ENCODE data around the gene ADCY3. TPM values are rescaled to one million over a fixed set of nuclear protein-coding genes. Genes with fewer than 3 reads are reported as not detected.

Gene ADCY3
- total and polyA plus RNA-seq, 7 experiments from 2014 or later = 2.0 to 44.7 (median 5.1) TPM

DNA sequence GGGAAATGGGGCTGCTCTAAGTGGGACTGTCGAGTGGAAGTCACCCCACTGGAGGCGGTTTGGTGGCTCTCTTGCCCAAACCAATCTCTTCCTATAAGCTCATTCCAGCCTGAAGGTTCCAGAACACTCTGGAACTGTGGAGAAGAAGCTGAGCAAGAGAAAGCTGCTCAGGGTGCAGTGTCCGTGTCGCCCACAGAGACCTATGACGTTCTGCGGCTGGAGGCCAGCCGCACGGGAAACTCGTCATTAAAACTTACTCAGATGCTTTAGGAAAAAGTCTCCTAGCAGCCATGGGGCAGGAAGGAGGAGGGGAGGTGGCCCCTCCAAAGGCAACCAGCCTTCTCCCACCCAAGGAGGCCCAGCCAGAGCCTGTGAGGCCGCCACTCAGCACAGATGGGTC lies 41.7 kb downstream of the ADCY3 start:
- Mint-ChIP-seq H3K4me1 (peaks cover 0 to 8% (median 1%) of the 10 kb centered on the region in 7 donors), H3K9me3 (peaks cover 0 to 2% (median 0%) of the 10 kb centered on the region in 11 donors), H3K27me3 (no peaks in the 10 kb centered on the region), H3K4me3 (no peak overlapping the region), H3K27ac (peak overlapping the region in 1 of 9 donors; percentile 30), H3K36me3 (peaks cover 0 to 2% (median 0%) of the 10 kb centered on the region in 5 donors)
- POLR2A ChIA-PET = no interaction called here
- ATAC-seq = no peak
- intact Hi-C loops (cut with micrococcal nuclease) = no loop called here
- H3K27me3 ChIP-seq (ENCODE audit: control insufficient read depth in 2 of 2, insufficient read depth in 2 of 2, low read length in 2 of 2) = no peaks in the 10 kb centered on the region
- no peaks in the 10 kb centered on the region for H3K36me3 ChIP-seq (ENCODE audit: control insufficient read depth in 2 of 3, insufficient read depth in 3 of 3, low read length in 3 of 3)
- DNase-seq = no peak
- H3K4me1 ChIP-seq (ENCODE audit: control insufficient read depth in 2 of 2, insufficient read depth in 2 of 2, low read length in 2 of 2) = no peaks in the 10 kb centered on the region
- H3K4me3 ChIP-seq (ENCODE audit: low read length) = no peak overlapping the region
- H3K9me3 ChIP-seq (ENCODE audit: control insufficient read depth in 2 of 3, low read length in 3 of 3) = no peaks in the 10 kb centered on the region
- H3K27ac ChIP-seq (ENCODE audit: low read depth, low read length) = no peak overlapping the region
- CTCF ChIA-PET = no interaction called here

DNA sequence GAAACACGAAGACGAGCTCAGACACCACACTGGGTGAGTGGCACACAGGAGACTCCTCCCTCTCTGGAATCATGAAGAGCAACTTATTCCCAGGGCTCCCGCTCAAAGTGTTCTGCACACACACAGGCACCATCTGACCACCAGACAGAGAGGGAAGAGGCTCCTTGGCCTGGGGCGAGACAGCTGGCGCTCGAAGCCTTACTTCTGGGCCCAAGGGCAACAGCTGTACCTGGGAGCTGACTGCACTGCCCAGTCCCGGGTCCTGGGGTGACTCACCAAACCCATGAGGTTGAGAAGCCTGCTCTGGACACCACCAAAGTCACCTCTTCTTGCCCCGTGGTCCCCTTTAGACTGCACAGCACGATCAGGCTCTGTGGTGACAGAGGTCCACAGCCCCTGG lies 42.4 kb downstream of the ADCY3 start:
- CTCF ChIA-PET = no interaction called here
- Histone ChIP-seq H3K27me3 (ENCODE audit: control insufficient read depth in 2 of 2, insufficient read depth in 2 of 2, low read length in 2 of 2) (no peaks in the 10 kb centered on the region), H3K36me3 (ENCODE audit: control insufficient read depth in 2 of 3, insufficient read depth in 3 of 3, low read length in 3 of 3) (no peaks in the 10 kb centered on the region), H3K27ac (ENCODE audit: low read depth, low read length) (no peak overlapping the region), H3K9me3 (ENCODE audit: control insufficient read depth in 2 of 3, low read length in 3 of 3) (no peaks in the 10 kb centered on the region), H3K4me1 (ENCODE audit: control insufficient read depth in 2 of 2, insufficient read depth in 2 of 2, low read length in 2 of 2) (no peaks in the 10 kb centered on the region), H3K4me3 (ENCODE audit: low read length) (no peak overlapping the region)
- ATAC-seq (no peak), DNase-seq (no peak)
- Mint-ChIP-seq H3K4me3 (no peak overlapping the region), H3K27me3 (no peaks in the 10 kb centered on the region), H3K9me3 (peaks cover 0 to 2% (median 0%) of the 10 kb centered on the region in 11 donors), H3K4me1 (peaks cover 0 to 5% (median 0%) of the 10 kb centered on the region in 7 donors), H3K27ac (no peak overlapping the region), H3K36me3 (peaks cover 0 to 2% (median 0%) of the 10 kb centered on the region in 5 donors)
- POLR2A ChIA-PET = no interaction called here
- intact Hi-C loops (cut with micrococcal nuclease) = no loop called here

DNA sequence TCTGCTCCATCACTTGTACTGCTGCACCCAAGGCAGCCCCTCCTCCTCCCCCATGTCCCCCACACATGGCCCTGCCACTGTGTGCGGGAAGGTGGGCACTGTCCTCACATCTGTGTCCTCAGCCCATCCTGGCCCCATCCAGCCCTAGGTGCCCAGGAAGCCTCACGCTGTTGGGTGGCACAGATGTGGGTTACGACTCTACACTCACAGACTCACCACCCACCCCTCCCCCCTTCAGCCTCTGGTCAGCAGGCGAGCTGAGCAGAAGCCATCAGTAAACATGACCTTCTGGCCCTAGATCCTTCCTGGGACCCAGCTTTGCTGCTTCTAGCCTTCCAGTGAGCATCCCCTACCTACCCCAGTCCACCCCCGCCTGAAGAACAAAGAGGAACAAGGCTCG lies 43.0 kb downstream of the ADCY3 start:
- Histone ChIP-seq H3K4me3 (ENCODE audit: low read length) (no peak overlapping the region), H3K27ac (ENCODE audit: low read depth, low read length) (no peak overlapping the region), H3K4me1 (ENCODE audit: control insufficient read depth in 2 of 2, insufficient read depth in 2 of 2, low read length in 2 of 2) (no peaks in the 10 kb centered on the region), H3K9me3 (ENCODE audit: control insufficient read depth in 2 of 3, low read length in 3 of 3) (no peaks in the 10 kb centered on the region), H3K36me3 (ENCODE audit: control insufficient read depth in 2 of 3, insufficient read depth in 3 of 3, low read length in 3 of 3) (no peaks in the 10 kb centered on the region), H3K27me3 (ENCODE audit: control insufficient read depth in 2 of 2, insufficient read depth in 2 of 2, low read length in 2 of 2) (no peaks in the 10 kb centered on the region)
- DNase-seq (no peak), ATAC-seq (no peak)
- Mint-ChIP-seq H3K9me3 (no peaks in the 10 kb centered on the region), H3K4me1 (peaks cover 0 to 5% (median 0%) of the 10 kb centered on the region in 7 donors), H3K27ac (peak overlapping the region in 1 of 9 donors; percentile 54), H3K4me3 (no peak overlapping the region), H3K36me3 (peaks cover 0 to 2% (median 0%) of the 10 kb centered on the region in 5 donors), H3K27me3 (no peaks in the 10 kb centered on the region)
- POLR2A ChIA-PET = no interaction called here
- CTCF ChIA-PET = no interaction called here
- intact Hi-C loops (cut with micrococcal nuclease) = no loop called here

DNA sequence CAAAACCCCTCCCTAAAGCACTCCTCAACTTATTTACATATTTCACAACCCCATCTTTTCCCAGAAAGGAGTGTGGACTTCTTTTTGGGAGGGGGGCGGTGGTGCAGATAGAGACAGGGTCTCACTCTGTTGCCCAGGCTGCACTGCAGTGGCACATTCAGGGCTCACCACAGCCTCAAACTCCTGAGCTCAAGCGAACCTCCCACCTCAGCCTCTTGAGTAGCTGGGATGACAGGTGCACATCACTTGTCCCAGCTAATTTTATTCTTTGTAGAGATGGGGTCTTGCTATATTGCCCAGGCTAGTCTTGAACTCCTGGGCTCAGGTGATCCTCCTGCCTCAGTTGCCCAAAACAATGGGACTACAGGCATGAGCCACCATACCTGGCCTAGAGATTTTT lies 44.1 kb downstream of the ADCY3 start:
- CTCF ChIA-PET = no interaction called here
- intact Hi-C loops (cut with micrococcal nuclease) = no loop called here

DNA sequence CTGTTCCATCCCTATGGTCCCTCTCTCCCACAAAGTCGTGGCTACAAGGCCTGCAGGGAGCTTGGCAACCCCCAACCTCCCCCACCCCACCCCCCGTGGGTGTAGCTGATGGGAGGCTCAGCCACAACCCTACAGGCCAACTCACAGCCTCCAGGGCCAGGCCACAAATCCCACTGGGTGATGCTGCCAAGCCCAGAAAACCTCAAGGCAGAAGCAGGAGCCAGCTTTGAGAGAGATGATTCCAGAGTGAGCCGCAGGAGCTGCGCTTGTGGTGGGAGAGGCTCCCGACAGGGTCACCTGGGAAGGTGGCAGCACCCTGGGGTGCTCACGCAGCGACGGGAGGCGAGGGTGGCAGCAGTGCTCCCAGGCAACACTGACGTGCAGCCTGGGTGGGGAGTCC lies 44.8 kb downstream of the ADCY3 start:
- no peak for ATAC-seq
- Mint-ChIP-seq H3K27ac (no peak overlapping the region), H3K27me3 (no peaks in the 10 kb centered on the region), H3K4me1 (peaks cover 0 to 2% (median 0%) of the 10 kb centered on the region in 7 donors), H3K4me3 (no peak overlapping the region), H3K36me3 (peaks cover 0 to 8% (median 0%) of the 10 kb centered on the region in 5 donors), H3K9me3 (no peaks in the 10 kb centered on the region)
- H3K4me3 ChIP-seq (ENCODE audit: low read length) = no peak overlapping the region
- ChIA-PET POLR2A (no interaction called here), CTCF (no interaction called here)
- no peak for DNase-seq
- intact Hi-C loops (cut with micrococcal nuclease) = no loop called here
- H3K4me1 ChIP-seq (ENCODE audit: control insufficient read depth in 2 of 2, insufficient read depth in 2 of 2, low read length in 2 of 2) = no peaks in the 10 kb centered on the region
- no peaks in the 10 kb centered on the region for H3K9me3 ChIP-seq (ENCODE audit: control insufficient read depth in 2 of 3, low read length in 3 of 3)
- no peak overlapping the region for H3K27ac ChIP-seq (ENCODE audit: low read depth, low read length)
- no peaks in the 10 kb centered on the region for H3K27me3 ChIP-seq (ENCODE audit: control insufficient read depth in 2 of 2, insufficient read depth in 2 of 2, low read length in 2 of 2)
- no peaks in the 10 kb centered on the region for H3K36me3 ChIP-seq (ENCODE audit: control insufficient read depth in 2 of 3, insufficient read depth in 3 of 3, low read length in 3 of 3)

More for the DNA sequence above, 44.1 kb downstream of the ADCY3 start:
- Histone ChIP-seq H3K9me3 (ENCODE audit: control insufficient read depth in 2 of 3, low read length in 3 of 3) (no peaks in the 10 kb centered on the region), H3K27me3 (ENCODE audit: control insufficient read depth in 2 of 2, insufficient read depth in 2 of 2, low read length in 2 of 2) (no peaks in the 10 kb centered on the region), H3K27ac (ENCODE audit: low read depth, low read length) (no peak overlapping the region), H3K4me1 (ENCODE audit: control insufficient read depth in 2 of 2, insufficient read depth in 2 of 2, low read length in 2 of 2) (no peaks in the 10 kb centered on the region), H3K4me3 (ENCODE audit: low read length) (no peak overlapping the region), H3K36me3 (ENCODE audit: control insufficient read depth in 2 of 3, insufficient read depth in 3 of 3, low read length in 3 of 3) (no peaks in the 10 kb centered on the region)
- DNase-seq (no peak), ATAC-seq (no peak)
- Mint-ChIP-seq H3K9me3 (no peaks in the 10 kb centered on the region), H3K36me3 (peaks cover 0 to 8% (median 0%) of the 10 kb centered on the region in 5 donors), H3K27ac (no peak overlapping the region), H3K27me3 (no peaks in the 10 kb centered on the region), H3K4me3 (no peak overlapping the region), H3K4me1 (peaks cover 0 to 2% (median 0%) of the 10 kb centered on the region in 7 donors)
- POLR2A ChIA-PET = no interaction called here

DNA sequence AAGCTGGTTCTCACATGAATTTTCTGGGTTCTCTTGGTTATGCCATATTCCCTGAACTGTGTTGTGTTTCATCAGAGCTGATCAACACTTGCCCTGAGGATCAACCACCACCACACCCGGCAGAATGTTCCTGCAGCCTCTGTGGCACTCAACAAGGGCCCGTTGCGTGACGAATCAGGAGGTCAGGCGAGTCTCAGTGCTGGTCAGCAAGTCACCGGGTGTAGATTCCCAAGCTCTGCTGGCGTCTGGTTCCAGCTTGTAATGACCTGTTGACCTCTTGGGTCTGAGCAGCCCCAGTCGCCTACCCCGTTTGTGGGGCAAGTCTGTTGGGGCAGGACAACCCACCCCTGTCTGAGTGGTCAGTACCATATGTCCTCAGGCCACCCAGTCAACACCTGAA lies 46.0 kb downstream of the ADCY3 start:
- H3K27me3 Mint-ChIP-seq = no peaks in the 10 kb centered on the region
- Histone ChIP-seq H3K4me1 (ENCODE audit: control insufficient read depth in 2 of 2, insufficient read depth in 2 of 2, low read length in 2 of 2) (no peaks in the 10 kb centered on the region), H3K9me3 (ENCODE audit: control insufficient read depth in 2 of 3, low read length in 3 of 3) (no peaks in the 10 kb centered on the region), H3K27me3 (ENCODE audit: control insufficient read depth in 2 of 2, insufficient read depth in 2 of 2, low read length in 2 of 2) (no peaks in the 10 kb centered on the region), H3K36me3 (ENCODE audit: control insufficient read depth in 2 of 3, insufficient read depth in 3 of 3, low read length in 3 of 3) (no peaks in the 10 kb centered on the region), H3K27ac (ENCODE audit: low read depth, low read length) (no peak overlapping the region), H3K4me3 (ENCODE audit: low read length) (no peak overlapping the region)
- intact Hi-C loops (cut with micrococcal nuclease) = no loop called here
- H3K4me3 Mint-ChIP-seq = no peak overlapping the region
- ChIA-PET CTCF (no interaction called here), POLR2A (no interaction called here)
- H3K27ac Mint-ChIP-seq = no peak overlapping the region
- ATAC-seq (peak; percentile 64), DNase-seq (no peak)
- peaks cover 0 to 2% (median 0%) of the 10 kb centered on the region in 7 donors for H3K4me1 Mint-ChIP-seq
- no peaks in the 10 kb centered on the region for H3K9me3 Mint-ChIP-seq
- H3K36me3 Mint-ChIP-seq = peaks cover 0 to 8% (median 0%) of the 10 kb centered on the region in 5 donors

DNA sequence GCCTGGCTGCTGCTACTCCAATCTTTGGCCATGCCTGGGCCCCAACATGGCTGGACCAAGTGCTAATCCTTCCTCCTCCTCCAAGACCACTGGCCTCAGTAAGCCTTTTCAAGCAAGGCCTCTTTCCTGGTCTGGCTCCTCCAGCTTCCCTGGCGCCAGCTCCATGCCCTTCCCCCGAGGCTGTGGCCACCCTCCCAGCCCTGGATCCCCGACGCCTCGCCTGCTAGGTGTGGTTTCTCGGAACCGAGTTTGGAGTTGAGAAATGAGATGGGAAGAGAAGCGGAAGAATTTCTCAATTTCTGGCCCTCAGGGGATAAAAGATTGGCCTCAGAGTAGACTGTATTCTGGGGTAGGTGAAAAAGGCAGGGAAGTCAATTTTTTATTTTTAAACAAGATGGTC lies 46.4 kb downstream of the ADCY3 start:
- Histone ChIP-seq H3K27ac (ENCODE audit: low read depth, low read length) (no peak overlapping the region), H3K4me1 (ENCODE audit: control insufficient read depth in 2 of 2, insufficient read depth in 2 of 2, low read length in 2 of 2) (no peaks in the 10 kb centered on the region), H3K9me3 (ENCODE audit: control insufficient read depth in 2 of 3, low read length in 3 of 3) (no peaks in the 10 kb centered on the region), H3K4me3 (ENCODE audit: low read length) (no peak overlapping the region), H3K36me3 (ENCODE audit: control insufficient read depth in 2 of 3, insufficient read depth in 3 of 3, low read length in 3 of 3) (no peaks in the 10 kb centered on the region), H3K27me3 (ENCODE audit: control insufficient read depth in 2 of 2, insufficient read depth in 2 of 2, low read length in 2 of 2) (no peaks in the 10 kb centered on the region)
- ATAC-seq = no peak
- Mint-ChIP-seq H3K27ac (no peak overlapping the region), H3K4me3 (no peak overlapping the region), H3K4me1 (peaks cover 0 to 2% (median 0%) of the 10 kb centered on the region in 7 donors), H3K27me3 (no peaks in the 10 kb centered on the region), H3K9me3 (no peaks in the 10 kb centered on the region), H3K36me3 (peaks cover 0 to 8% (median 0%) of the 10 kb centered on the region in 5 donors)
- ChIA-PET CTCF (no interaction called here), POLR2A (no interaction called here)
- DNase-seq = no peak
- intact Hi-C loops (cut with micrococcal nuclease) = no loop called here
